HL-60 (cell line): ENCODE measurements around the gene CNTNAP2.

ENCODE experiments used
- DNase-seq, 2 experiments: peaks; one replicate each; pipeline ENCODE4 v3.0.0-alpha.2; 2010 to 2020; ENCODE audit warnings: low read depth in 1 of 2, low spot score in 1 of 2
- H3K27ac ChIP-seq: fragments of 250-450 bp; sonication (Bioruptor Pico); replicated peaks from 2 replicates; pipeline ENCODE4 v1.5.1; 2020; ENCODE audit warnings: mild to moderate bottlenecking, moderate library complexity
- H3K27me3 ChIP-seq: fragments of 250-450 bp; sonication (Bioruptor Pico); 2 replicates; pipeline ENCODE4 v1.5.1; 2021; ENCODE audit warnings: mild to moderate bottlenecking, moderate library complexity; ENCODE audit not compliant: insufficient read depth, poor library complexity, severe bottlenecking
- H3K4me3 ChIP-seq: replicated peaks from 2 replicates; pipeline ENCODE4 v1.5.1; 2011; ENCODE audit warnings: mild to moderate bottlenecking, control low read depth, low read length; ENCODE audit not compliant: insufficient read depth
- GABPA ChIP-seq: IDR thresholded peaks from 2 replicates; pipeline ENCODE4 v1.6.1; 2012; ENCODE audit warnings: low read depth
- POLR2AphosphoS5 ChIP-seq: IDR thresholded peaks from 2 replicates; pipeline ENCODE4 v1.6.1; 2012; ENCODE audit warnings: low read depth
- SPI1 ChIP-seq: IDR thresholded peaks from 2 replicates; pipeline ENCODE4 v1.6.1; 2012; ENCODE audit warnings: low read depth, mild to moderate bottlenecking, borderline replicate concordance
- TF ChIP-seq, protein P1 (sequence below): IDR thresholded peaks from one replicate; pipeline ENCODE4 v1.5.1; 2011; ENCODE audit warnings: low read length, control low read depth, inconsistent platforms; ENCODE audit not compliant: insufficient read depth
- TF ChIP-seq, protein P2 (sequence below): IDR thresholded peaks from 2 replicates; pipeline ENCODE4 v1.6.1; 2012; ENCODE audit warnings: low read depth; ENCODE audit not compliant: insufficient replicate concordance

CNTNAP2 gene

DNA sequence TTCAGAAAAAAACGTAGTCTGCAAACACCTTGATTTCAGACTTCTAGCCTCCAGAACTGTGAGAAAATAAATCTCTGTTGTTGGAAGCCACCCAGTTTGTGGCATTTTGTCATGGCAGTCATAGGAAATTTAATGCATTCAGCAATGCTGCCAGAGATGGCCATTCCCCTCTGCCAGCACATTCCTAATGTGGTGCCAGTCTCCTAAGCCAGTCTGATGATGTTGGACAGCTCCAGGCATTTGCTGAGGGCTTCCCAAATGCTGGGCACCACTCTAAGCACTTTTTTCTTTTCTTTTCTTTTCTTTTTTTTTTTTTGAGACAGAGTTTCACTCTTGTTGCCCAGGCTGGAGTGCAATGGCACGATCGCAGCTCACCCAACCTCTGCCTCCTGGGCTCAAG, 1807.2 kb downstream of the CNTNAP2 start:
- TF ChIP-seq, protein P1, sequence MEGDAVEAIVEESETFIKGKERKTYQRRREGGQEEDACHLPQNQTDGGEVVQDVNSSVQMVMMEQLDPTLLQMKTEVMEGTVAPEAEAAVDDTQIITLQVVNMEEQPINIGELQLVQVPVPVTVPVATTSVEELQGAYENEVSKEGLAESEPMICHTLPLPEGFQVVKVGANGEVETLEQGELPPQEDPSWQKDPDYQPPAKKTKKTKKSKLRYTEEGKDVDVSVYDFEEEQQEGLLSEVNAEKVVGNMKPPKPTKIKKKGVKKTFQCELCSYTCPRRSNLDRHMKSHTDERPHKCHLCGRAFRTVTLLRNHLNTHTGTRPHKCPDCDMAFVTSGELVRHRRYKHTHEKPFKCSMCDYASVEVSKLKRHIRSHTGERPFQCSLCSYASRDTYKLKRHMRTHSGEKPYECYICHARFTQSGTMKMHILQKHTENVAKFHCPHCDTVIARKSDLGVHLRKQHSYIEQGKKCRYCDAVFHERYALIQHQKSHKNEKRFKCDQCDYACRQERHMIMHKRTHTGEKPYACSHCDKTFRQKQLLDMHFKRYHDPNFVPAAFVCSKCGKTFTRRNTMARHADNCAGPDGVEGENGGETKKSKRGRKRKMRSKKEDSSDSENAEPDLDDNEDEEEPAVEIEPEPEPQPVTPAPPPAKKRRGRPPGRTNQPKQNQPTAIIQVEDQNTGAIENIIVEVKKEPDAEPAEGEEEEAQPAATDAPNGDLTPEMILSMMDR, result no peak
- no peak for TF ChIP-seq GABPA
- TF ChIP-seq, protein P2, sequence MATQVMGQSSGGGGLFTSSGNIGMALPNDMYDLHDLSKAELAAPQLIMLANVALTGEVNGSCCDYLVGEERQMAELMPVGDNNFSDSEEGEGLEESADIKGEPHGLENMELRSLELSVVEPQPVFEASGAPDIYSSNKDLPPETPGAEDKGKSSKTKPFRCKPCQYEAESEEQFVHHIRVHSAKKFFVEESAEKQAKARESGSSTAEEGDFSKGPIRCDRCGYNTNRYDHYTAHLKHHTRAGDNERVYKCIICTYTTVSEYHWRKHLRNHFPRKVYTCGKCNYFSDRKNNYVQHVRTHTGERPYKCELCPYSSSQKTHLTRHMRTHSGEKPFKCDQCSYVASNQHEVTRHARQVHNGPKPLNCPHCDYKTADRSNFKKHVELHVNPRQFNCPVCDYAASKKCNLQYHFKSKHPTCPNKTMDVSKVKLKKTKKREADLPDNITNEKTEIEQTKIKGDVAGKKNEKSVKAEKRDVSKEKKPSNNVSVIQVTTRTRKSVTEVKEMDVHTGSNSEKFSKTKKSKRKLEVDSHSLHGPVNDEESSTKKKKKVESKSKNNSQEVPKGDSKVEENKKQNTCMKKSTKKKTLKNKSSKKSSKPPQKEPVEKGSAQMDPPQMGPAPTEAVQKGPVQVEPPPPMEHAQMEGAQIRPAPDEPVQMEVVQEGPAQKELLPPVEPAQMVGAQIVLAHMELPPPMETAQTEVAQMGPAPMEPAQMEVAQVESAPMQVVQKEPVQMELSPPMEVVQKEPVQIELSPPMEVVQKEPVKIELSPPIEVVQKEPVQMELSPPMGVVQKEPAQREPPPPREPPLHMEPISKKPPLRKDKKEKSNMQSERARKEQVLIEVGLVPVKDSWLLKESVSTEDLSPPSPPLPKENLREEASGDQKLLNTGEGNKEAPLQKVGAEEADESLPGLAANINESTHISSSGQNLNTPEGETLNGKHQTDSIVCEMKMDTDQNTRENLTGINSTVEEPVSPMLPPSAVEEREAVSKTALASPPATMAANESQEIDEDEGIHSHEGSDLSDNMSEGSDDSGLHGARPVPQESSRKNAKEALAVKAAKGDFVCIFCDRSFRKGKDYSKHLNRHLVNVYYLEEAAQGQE, result peak; percentile 60
- TF ChIP-seq SPI1, result no peak
- no peak for TF ChIP-seq POLR2AphosphoS5
- Histone ChIP-seq H3K27me3 (no peaks in the 10 kb centered on the region), H3K27ac (no peak overlapping the region), H3K4me3 (no peak overlapping the region)
- DNase-seq, result no peak

DNA sequence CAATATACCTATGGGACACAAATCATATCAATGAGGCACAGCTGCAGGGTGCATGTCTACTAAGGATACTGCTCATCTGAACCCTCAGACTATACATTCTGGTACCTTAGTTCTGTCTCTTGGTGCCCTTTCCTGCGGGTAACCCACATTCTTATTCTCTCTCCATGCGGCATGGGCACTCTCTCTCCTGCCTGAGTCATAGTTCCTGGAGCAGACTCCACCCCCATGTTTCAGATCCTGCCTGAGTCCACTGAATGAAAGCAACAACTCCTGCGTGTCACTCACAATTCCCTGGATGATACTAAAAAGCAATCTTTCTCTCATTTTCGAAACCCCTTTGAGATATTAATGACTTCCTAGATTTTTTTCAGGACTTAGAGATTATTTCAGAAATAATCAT, 1820.8 kb downstream of the CNTNAP2 start:
- no peak for DNase-seq

DNA sequence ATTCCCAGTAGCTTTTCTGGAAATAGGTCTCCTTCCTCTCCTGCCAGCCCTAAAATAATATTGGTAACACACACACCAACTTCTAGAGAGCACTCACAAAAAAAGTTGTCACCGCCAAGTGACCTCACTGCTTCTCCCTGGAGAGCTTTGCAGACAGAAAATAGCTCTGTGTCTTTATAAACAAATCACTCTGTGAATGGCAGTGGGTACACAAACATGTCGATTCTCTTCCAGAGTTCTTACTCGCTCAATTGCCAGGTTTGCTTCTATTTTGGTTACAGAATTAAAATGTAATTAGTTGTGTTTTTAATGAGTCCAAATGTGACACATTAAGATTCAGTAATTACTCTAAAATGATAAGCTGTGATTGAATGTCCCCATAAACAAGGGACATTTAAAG, 1824.8 kb downstream of the CNTNAP2 start:
- no peak for DNase-seq
- no peak overlapping the region for H3K27ac ChIP-seq
- H3K27me3 ChIP-seq, result no peaks in the 10 kb centered on the region
- TF ChIP-seq POLR2AphosphoS5, result no peak
- H3K4me3 ChIP-seq, result no peak overlapping the region

More for the DNA sequence above, 1820.8 kb downstream of the CNTNAP2 start:
- H3K27me3 ChIP-seq, result no peaks in the 10 kb centered on the region
- H3K27ac ChIP-seq, result no peak overlapping the region
- TF ChIP-seq POLR2AphosphoS5, result no peak
- no peak for TF ChIP-seq GABPA
- no peak for TF ChIP-seq SPI1
- TF ChIP-seq, protein P1, result no peak
- TF ChIP-seq, protein P2, result no peak
- H3K4me3 ChIP-seq, result no peak overlapping the region

DNA sequence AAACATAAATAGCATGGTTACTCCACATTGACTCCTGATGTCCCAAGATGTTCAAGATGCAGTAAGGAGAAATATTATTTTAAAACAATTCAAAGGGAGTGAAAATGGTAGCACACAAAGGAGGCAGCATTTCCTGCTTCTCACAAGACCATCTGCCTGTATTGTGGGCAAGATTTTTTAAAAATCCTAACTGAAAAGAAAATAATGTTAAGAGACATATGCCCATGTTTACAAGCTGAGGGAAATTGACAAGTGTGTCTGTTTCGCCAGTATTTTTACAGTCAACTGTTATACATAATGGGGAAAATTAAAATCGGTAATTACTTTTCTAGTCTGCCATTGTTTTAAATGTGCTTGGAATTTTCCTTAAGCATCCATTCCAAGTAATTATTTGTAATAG, 1827.7 kb downstream of the CNTNAP2 start:
- Histone ChIP-seq H3K4me3 (no peak overlapping the region), H3K27me3 (no peaks in the 10 kb centered on the region), H3K27ac (no peak overlapping the region)
- TF ChIP-seq, protein P1, result no peak
- TF ChIP-seq POLR2AphosphoS5 (no peak), SPI1 (no peak), GABPA (no peak)
- TF ChIP-seq, protein P2, result no peak
- DNase-seq, result no peak
